ENCODE results near the gene PLA2G4B.

Gene PLA2G4B

DNA sequence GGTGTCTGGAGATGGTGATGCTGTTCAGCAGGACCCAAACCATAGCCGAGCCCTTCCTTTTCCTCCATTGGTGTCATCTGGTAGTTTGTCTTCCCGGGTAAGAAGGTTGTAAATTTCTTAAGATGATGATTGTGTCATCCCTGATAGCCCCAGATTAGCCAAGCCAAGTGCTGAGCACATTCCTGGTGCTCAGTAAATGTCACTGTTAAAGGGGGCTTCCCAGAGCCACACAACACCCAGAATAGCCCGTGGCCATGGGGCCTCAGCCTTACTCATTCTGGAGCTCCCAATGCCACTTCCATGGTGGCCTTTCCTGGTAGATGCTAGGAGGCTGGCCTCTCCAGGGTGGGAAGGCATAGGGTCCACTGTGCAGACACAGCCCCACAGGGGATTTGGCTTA lies 4.6 kb upstream of the PLA2G4B start:
- no peak for DNase-seq (ENCODE audit: low read depth)
- TF ChIP-seq, protein P1, sequence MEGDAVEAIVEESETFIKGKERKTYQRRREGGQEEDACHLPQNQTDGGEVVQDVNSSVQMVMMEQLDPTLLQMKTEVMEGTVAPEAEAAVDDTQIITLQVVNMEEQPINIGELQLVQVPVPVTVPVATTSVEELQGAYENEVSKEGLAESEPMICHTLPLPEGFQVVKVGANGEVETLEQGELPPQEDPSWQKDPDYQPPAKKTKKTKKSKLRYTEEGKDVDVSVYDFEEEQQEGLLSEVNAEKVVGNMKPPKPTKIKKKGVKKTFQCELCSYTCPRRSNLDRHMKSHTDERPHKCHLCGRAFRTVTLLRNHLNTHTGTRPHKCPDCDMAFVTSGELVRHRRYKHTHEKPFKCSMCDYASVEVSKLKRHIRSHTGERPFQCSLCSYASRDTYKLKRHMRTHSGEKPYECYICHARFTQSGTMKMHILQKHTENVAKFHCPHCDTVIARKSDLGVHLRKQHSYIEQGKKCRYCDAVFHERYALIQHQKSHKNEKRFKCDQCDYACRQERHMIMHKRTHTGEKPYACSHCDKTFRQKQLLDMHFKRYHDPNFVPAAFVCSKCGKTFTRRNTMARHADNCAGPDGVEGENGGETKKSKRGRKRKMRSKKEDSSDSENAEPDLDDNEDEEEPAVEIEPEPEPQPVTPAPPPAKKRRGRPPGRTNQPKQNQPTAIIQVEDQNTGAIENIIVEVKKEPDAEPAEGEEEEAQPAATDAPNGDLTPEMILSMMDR (conservative IDR thresholded peaks at IDR 0.05; ENCODE audit: low read depth, low read length): no peak
- no peak overlapping the region for H3K4me3 ChIP-seq (ENCODE audit: low read length)

DNA sequence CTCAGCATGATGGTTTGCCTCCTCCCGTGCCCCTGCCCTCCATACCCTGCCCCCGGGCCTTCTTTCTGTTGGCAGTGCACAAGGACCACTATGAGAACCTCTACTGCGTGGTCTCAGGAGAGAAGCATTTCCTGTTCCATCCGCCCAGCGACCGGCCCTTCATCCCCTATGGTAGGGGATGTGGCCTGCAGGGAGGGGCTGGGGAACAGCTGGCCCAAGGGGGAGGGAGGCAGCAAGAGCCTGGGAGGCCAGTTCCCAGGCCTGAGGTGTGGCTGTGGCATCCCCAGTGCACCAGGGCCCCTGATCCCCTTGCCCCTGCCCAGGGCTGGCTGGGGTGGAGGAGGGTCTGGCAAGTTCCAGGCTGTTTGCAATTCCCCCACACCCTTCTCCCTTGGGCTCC lies 2.6 kb upstream of the PLA2G4B start:
- TF ChIP-seq, protein P1 (conservative IDR thresholded peaks at IDR 0.05; ENCODE audit: low read depth, low read length): no peak
- H3K4me3 ChIP-seq (ENCODE audit: low read length): no peak overlapping the region
- no peak for DNase-seq (ENCODE audit: low read depth)

DNA sequence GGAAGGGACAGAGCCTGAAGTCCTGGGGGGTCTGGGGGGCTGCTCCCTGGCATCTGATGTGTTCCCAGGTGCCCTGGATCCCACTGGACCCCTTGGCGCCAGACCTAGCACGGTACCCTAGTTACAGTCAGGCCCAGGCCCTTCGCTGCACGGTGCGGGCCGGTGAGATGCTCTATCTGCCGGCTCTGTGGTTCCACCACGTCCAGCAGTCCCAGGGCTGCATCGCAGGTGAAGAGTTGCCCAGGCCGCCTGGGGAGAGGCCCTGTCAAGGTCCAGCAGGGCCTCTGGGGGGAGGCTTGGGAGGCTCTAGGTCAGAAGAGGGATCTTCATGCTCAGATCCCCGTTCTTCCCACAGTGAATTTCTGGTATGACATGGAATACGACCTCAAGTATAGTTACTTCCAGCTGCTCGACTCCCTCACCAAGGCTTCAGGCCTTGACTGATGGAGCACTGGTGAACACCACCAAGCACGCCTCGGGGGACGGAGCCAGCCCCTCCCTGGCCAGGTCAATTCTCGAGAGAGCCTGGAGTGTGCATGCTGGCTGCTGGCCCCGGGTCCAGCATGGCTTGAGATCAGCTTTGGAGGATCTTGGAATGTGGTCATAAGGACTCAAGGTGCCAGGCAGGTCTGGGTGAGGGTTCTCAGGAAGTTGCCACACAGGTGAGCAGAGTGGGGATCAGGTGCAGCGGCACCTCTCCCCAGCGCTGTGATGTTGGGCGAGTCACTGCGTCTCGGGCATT lies 1.8 kb upstream of the PLA2G4B start:
- TF ChIP-seq, protein P1 (conservative IDR thresholded peaks at IDR 0.05; ENCODE audit: low read depth, low read length): no peak
- no peak overlapping the region for H3K4me3 ChIP-seq (ENCODE audit: low read length)
- DNase-seq (ENCODE audit: low read depth): no peak

DNA sequence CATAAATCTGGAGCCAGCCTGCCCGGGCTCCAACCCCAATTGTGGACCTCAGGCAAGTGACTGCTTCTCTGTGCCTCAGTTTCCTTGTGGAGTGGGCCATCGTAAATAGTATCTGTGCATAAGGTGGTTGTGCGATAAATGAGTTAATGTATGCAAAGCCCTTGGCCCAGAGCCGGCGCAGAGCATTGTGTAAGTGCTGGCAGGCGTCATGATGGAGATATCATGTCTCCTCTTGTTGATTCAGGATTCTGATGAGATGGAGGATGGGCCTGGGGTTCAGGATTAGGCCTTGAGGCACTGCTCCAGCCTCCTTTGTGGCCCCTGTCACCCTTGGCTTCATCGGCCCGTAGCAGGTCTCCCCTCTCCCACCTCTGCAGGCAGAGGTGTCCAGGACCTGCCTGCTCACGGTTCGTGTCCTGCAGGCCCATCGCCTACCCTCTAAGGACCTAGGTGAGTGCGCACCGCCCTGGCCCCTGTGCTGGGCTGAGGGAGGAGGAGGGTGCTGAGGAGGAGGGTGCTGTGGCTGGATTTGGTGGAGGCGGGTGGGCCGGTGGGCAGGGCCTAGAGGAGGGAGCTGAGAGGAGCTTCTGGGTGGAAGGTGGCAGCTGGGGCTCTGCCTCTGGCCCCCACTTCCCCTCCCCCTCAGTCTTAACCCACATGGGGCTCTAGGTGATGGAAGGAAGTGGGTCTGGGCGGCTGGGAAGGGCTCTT lies 1.3 kb downstream of the PLA2G4B start:
- TF ChIP-seq, protein P1 (conservative IDR thresholded peaks at IDR 0.05; ENCODE audit: low read depth, low read length): no peak
- no peak overlapping the region for H3K4me3 ChIP-seq (ENCODE audit: low read length)
- DNase-seq (ENCODE audit: low read depth): no peak

DNA sequence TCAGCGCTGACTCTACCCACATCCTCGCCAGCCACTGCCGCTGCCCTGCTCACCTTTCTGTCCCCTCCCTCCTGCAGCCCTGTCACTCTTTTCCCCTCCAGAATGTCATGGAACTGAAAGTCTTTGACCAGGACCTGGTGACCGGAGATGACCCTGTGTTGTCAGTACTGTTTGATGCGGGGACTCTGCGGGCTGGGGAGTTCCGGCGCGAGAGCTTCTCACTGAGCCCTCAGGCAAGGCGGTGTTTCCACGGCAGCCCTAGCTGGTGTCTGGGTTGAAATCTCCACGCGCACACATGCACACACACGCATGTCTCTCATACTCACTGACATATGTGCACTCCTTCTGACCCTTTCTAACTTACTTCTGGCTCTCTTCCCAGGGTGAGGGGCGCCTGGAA lies 2.0 kb downstream of the PLA2G4B start:
- DNase-seq (ENCODE audit: low read depth): no peak
- H3K4me3 ChIP-seq (ENCODE audit: low read length): no peak overlapping the region
- TF ChIP-seq, protein P1 (conservative IDR thresholded peaks at IDR 0.05; ENCODE audit: low read depth, low read length): no peak

DNA sequence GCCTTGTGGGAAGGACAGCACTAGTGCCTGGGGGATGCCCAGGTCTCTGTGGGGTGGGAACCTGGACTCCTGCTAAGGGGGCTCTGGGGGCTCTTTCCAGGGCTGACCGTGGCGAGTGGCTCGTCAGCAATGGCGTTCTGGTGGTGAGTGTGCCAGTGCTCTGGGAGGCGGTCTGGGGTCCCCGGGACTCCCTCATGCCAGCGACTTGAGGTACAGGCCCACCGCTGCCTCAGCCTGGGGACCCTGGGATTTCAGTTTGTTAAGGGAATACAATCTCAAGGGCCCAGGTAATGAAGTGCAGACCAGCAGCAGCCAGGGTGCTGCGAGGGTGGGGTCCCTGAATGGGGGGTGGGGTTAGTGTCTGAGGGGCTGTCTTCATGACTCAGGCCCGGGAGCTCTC lies 2.5 kb downstream of the PLA2G4B start:
- no peak overlapping the region for H3K4me3 ChIP-seq (ENCODE audit: low read length)
- TF ChIP-seq, protein P1 (conservative IDR thresholded peaks at IDR 0.05; ENCODE audit: low read depth, low read length): no peak
- DNase-seq (ENCODE audit: low read depth): no peak

DNA sequence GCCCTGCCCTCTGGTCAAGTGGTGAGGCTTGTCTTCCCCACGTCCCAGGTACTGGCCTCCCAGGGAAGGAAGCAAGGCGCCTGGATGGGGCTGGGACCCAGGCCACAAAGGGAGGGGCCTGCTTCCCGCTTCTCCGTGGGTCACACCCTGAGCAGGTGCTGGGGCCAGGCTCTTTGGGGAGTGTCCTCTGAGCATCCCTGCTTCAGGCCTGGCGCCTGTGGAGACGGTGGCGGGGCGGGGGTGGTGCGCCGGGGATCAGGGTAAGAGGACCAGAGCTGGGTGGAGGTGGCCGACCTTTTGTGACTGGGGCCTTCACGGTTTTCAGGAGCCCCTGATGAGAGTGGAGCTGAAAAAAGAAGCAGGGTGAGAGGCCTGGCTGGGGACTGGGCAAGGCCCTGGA lies 3.6 kb downstream of the PLA2G4B start:
- no peak overlapping the region for H3K4me3 ChIP-seq (ENCODE audit: low read length)
- TF ChIP-seq, protein P1 (conservative IDR thresholded peaks at IDR 0.05; ENCODE audit: low read depth, low read length): no peak
- no peak for DNase-seq (ENCODE audit: low read depth)

Data from retinal pigment epithelial cell (primary cell).